ENCODE data around the gene HSD17B11.
"Not testable (repeated sequence)": the region's sequence is repeated elsewhere in the genome, so short reads cannot be mapped to it uniquely, and the experiment has no call there.

The HSD17B11 gene

DNA sequence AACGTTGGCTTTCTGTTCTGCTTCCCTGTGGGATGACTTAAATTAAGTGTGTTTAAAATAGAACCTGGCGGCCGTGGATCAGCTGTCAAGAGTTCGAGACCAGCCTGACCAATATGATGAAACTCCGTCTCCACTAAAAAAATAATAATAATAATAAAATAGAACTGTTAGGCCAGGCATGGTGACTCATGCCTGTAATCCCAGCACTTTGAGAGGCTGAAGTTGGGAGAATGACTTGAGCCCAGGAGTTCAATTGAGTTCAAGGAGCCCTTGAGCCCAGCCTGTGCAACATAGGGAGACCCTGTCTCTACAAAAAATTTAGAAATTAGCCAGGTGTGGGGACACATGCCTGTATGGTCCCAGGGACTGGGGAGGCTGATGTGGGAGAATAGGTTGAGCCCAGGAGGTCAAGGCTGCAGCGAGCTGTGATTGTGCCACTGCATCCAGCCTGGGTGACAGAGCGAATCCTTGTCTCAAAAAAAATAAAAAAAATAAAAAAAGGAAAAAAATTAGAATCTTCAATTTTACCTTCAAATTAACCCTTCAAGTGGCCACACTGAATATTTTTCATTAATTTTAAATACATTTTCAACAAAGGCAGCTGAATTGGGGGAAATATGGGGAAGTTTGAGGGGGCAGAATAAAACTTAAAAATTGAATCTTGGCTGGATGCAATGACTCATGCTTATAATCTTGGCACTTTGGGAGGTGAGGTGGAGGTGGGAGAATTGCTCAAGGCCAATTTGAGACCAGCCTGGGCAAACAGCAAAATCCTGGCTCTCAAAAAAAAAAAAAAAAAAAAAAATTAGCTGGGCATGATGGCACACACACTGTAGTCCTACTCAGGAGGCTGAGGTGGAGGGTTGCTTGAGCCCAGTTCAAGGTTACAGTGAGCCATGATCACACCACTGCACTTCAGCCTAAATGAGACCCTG lies 36.6 kb downstream of the HSD17B11 start:
- peak; percentile 27 for DNase-seq

DNA sequence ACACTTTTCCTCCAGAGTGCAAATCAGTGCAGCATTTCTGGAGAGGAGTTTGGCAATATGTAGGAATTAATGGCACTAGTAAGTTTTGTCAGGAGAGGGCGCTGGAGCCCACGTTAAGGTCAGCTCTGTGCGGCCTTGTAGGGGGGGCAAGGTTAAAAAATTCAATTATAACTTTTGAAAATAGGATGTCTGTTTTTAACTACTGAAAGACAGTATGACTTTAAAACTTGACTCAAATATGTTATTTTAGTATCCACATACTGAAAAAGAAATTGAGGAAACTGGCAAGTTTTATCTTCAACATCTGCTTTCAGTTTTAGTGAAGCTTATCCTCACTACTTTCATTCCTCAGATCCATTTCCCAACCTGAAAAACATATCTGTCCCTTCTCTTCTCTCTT lies 37.4 kb downstream of the HSD17B11 start:
- peak; percentile 46 for DNase-seq

DNA sequence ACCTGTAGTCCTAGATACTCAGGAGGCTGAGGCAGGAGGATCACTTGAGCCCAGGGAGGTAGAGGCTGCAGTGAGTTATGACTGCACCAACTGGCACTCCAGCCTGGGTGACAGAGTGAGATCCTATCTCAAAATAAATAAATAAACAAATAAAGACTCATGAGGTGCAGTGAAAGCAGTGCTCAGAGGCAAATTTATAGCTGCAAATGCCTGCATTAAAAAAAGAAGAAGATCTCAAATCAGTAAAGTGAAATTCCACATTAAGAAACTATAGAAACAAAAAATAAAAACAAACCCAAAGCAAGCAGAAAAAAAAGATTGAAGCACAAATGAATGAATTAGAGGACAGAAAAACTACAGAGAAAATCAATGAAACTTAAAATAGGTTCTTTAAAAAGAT lies 45.8 kb downstream of the HSD17B11 start:
- no peak for DNase-seq

DNA sequence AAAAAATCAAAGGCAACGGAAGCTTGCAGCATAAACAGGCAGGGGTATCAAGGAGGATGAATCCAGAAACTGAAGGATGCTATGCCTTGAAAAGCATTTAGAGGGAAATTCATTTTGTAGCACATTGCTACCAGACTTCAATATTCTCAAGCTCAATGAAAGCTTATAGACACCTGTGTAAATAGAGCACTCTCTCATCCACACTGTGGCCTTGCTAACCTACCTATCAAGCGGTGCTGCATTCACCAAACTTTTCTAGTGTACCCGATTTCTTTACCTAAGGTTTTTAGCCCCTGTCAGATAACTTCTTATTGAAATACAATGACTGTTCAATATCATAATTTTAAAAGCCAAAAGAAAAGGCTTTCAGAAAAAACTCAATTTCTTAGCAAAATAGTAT lies 48.1 kb downstream of the HSD17B11 start:
- DNase-seq: no peak

DNA sequence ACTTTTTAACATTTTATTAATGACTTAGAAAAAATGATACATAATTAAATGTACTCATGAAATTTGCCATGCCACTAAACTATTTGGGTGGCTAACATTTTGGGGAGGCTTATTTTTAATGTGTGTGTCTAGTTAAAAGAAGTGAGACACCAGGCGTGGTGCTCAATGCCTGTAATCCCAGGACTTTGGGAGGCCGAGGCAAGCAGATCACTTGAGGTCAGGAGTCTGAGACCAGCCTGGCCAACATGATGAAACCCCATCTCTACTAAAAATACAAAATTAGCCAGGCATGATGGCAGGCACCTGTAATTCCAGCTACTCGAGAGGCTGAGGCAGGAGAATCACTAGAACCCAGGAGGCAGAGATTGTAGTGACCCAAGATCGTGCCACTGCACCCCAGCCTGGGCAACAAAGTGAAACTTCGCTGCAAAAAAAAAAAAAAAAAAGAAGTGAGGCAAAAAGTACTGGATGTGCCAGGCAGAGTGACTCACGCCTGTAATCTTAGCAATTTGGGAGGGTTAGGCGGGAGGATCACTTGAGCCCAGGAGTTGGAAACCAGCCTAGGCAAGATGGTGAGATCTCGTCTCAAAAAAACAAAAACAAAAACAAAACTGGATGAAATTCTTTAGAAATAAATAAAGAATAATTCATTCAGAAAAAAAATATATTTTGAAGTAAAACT lies 48.9 kb downstream of the HSD17B11 start:
- not testable (repeated sequence) for DNase-seq

DNA sequence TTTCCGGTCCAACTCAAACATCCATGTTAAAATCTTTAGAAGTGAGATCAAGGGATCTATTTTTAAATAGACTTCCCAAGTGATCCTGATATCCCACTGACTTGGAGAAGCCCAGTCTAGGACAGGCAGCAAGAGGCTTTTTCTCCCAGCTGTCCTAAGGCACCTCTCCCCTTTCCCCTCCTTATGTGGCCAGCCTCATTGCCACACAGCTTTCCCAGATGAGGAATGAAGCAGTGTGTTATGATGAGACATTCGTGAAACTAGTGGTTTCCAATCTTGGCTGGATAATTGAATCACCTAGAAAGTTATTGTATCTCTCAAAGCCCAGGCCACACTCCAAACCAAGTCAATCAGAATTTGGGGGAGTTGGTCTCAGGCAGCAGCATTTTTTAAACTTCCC lies 51.5 kb downstream of the HSD17B11 start:
- DNase-seq: no peak

DNA sequence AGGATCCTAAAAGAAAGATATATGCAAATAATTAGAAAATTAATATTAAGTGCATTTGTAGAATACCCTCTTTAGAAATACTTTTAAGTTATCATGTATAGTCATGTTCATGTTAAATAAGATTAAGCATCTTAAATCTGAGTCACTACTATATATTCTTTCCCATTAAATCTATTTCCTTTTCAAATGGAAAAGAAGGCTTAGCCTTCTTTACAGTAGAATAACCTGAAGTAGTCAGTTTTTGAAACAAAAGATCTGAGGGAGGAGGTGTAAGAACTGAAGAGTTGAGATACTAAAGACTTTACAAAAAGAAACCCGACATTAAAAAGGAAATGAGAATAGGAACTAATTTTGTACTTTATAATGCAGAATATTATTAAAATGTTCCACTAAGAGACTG lies 53.6 kb downstream of the HSD17B11 start:
- DNase-seq: no peak

DNA sequence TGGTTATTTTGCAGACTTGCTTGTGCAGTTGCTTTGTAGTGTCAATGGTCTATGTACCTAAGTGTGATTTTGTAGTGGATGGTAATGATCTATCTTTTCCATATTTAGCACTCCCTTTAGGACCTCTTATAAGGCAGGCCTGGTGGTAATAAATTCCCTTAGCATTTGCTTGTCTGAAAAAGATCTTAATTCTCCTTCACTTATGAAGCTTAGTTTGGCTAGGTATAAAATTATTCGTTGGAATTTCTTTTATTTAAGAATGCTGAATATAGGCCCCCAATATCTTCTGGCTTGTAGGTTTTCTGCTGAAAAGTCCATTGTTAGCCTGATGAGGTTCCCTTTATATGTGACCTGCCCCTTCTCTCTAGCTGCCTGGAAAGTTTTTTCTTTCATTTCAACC lies 57.7 kb downstream of the HSD17B11 start:
- no peak for DNase-seq

DNA sequence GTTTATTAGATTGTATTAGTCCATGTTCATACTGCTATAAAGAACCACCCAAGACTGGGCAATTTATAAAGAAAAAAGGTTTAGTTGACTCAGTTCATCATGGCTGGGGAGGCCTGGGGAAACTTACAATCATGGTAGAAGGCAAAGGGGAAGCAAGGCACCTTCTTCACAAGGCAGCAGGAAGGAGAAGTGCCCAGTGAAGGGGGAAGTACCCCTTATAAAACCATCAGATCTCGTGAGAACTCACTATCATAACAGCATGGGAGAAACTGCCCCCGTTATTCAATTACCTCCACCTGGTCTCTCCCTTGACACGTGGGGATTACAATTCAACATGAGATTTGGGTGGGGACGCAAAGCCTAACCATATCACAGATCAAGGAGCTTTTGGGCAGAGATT lies 60.2 kb downstream of the HSD17B11 start:
- no peak for DNase-seq

DNA sequence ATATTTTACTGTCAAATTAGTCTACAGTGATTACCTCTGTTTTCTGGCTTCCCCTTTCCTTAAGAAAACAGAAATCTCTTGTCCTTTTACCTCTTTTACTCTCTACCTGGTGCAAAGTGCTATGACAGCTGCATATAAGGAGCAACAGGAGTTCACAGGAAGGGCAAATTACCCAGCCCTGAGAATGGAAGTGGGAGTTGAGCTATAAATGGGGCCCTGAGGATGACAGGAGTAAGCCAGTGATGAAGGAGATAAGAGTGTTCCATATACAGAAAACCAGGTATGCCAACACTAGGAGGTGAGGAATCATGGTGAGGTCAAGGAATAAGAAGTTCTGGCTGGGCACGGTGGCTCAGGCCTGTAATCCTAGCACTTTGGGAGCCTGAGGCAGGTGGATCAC lies 63.9 kb downstream of the HSD17B11 start:
- no peak for DNase-seq

DNA sequence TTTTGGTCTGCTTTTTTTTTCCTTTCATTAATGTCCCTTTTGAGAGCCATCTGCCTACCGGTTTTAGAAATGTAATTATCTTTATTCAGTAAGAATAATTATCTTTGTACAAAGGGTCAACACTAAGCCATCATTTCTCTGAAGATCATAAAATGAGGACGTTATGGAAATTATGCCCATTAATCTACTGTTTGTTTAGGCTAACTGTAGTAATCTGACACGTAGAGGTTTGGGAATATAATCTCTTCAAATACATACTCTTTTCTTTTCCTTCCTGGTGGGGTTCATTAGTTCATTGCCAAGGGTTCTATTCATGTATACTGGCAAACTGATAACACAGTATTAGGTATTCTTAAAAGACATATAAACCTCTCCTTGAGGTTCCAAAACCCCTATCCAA lies 64.5 kb downstream of the HSD17B11 start:
- no peak for DNase-seq

DNA sequence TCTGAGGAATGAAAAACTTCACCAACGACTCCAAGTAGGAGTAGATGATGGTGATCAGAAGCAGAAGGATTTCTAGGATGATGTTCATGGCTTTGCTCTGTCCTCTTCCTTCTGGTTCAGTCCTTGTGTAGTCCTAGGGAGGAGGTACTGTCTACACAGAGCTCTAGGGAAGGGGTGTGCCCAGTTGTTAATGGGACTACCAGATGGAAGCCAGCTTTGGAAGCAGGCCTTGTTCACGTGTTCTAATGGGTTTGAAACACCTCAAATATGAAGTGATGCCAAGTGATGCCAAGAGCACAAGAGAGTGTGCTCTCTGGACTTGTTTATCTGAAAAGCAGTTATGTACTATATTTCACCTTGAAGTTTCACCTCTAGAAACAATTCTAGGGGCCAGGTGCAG lies 68.2 kb downstream of the HSD17B11 start, which contains the start of gene HSD17B13:
Gene HSD17B13 (minus strand): TSS at position 129 of the 400 bp plus-strand sequence. CDS start 41 bp downstream, at position 88.
- DNase-seq: no peak

DNA sequence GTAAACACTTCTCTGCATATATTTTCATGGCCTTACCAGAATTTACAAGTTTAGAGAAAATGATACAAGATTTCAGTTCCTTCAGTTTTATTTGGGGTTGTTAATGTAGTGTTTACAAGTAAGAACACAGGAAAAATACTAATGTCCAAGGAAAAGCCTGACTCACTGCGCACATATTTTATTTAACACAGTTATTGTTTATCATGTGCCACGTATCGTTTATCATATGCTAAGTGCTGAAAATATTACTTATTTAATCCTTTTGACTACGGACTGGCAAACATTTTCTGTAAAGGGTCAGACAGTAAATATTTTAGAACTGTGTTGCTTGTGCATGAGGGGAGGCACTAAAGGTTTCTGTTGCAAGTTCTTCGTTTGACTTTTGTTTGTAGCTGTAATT lies 69.1 kb downstream of the HSD17B11 start:
- no peak for DNase-seq

DNA sequence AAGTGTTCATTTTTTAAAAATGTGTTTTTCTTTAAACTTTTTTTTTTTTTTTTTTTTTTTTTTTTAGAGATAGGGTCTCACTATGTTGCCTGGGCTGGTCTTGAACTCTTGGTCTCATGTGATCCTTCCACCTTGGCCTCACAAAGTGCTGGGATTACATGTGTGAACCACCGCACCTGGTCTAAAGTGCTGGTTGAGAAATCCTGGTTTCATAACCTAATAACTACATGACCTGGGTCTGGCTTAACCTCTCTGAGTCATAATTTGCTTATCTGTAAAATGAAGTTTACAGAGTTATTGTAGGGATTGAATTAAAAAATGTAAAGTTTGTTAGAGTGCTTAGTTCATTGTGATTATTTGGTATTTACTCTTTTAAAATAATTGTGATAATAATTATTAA lies 73.5 kb downstream of the HSD17B11 start:
- DNase-seq: no peak

DNA sequence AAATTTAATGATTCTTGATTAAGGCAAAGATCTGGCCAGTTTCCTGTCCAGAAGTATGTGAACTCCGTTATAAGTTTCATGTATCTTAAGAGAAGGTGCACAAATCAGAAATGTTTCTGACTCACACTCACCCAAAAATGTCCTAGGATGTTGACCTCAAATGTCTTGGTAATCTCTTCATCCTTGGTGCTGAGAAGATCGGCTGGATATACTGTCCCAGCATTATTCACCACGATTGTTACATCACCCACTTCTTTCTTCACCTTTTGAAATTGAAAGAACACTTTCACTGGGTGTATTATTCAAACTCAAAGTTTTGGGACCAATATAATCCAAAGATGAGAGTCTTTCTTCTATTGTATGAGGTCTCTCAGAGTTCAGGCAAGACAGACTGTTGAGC lies 74.0 kb downstream of the HSD17B11 start:
- no peak for DNase-seq

DNA sequence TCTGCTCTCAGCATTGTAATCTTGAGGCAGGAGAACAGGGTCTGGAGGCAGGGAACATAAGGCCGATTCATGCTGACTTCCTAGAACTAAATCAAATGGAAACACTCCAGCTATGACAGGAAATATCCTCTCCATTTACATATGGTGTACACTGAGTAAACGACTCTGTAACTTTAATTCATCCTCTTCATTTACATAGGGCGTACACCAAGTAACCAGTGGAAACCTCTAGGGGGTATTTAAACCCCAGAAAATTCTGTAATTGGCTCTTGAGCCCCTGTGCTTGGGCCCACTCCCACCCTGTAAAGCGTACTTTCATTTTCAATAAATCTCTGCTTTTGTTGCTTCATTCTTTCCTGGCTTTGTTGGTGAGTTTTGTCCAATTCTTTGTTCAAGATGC lies 76.0 kb downstream of the HSD17B11 start:
- DNase-seq: not testable (repeated sequence)

DNA sequence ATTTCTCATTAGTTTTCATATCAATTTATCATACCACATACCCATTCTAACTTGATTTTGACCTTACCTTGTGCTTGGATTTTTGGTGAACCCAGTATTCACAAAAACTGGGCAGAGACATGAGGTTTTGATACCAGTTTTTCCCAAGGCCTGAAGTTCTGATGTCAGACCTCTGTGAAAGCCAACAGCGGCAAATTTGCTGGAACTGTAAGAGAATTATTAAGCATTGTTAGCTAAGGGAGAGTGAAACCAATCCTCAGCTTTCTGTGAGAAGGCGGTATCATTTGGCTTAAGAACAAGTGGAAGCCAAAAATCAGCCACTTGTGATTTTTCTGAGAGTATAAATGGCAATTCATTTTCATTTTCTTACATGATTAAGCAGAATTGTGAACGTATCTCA lies 77.2 kb downstream of the HSD17B11 start:
- no peak for DNase-seq

DNA sequence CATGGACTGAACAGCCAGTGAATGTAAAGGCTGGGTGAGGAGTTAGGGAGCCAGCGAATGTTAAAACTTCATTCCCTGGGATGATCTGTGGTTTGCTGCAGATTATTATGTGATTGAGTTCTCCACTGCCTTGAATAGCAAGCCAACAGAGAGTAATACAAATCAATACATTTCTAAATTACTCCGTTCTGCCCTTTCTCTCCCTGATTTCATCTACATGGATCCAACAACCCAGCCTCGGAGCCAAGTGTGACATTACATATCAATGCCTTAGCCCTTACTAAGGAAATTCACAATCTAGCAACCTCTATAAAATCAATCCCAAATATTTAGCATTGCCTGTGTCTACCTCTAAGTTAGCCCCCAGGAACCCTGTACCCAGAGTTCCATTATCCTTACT lies 79.3 kb downstream of the HSD17B11 start:
- no peak for DNase-seq

DNA sequence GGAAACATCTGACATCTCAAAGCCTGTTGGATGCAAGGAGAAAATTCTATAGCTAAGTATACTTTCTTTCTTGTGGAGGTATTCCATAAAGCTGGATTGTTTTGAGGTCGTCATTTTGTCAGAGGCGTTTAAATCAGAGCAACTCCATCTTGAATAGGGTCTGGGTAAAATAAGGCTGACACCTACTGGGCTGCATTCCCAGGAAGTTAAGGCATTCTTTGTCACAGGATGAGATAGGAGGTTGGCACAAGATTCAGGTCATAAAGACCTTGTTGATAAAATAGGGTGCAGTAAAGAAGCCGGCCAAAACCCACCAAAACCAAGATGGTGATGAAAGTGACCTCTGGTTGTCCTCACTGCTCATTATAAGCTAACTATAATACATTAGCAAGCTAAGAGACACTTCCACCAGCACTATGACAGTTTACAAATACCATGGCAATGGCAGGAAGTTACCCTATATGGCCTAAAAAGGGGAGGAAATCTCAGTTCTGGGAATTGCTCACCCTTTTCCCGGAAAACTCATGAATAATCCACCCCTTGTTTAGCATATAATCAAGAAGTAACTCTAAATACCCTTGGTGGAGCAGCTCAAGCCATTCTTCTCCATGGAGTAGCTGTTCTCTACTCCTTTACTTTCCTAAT lies 80.2 kb downstream of the HSD17B11 start:
- peak; percentile 7 for DNase-seq

DNA sequence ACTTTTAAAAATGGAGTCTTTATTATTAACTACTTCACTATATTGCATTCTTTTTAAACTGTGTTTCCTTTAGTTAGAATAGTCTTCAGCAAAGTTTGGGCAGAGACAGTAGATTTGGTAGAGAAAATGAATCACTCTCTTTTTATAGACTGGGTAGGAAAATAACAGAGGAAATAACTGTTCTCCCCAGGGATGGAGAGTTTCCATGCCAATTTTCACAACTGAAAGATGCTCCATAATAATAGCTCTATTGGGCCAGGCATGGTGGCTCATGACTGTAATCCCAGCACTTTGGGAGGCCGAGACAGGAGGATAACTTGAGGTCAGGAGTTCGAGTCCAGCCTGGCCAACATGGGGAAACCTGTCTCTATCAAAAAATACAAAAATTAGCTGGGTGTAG lies 81.4 kb downstream of the HSD17B11 start:
- peak; percentile 71 for DNase-seq

DNA sequence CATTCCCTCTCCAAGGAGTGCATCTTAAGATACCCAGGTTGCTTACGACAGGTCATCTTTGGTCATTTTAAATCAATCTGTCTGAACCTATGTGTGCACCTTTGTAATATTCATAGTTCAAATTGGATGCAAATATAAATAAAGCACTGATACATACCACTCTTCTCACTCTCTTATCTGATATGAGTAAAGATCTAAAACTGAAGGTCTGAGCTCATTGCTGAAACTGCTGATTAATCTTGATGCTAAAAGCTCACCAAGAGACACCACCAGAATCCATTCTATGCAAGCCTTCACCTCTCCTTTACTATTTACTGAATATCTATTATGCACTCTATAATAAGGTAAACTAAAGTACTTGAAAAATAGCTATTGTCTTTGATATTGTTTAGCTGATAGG lies 84.9 kb downstream of the HSD17B11 start:
- DNase-seq: no peak

DNA sequence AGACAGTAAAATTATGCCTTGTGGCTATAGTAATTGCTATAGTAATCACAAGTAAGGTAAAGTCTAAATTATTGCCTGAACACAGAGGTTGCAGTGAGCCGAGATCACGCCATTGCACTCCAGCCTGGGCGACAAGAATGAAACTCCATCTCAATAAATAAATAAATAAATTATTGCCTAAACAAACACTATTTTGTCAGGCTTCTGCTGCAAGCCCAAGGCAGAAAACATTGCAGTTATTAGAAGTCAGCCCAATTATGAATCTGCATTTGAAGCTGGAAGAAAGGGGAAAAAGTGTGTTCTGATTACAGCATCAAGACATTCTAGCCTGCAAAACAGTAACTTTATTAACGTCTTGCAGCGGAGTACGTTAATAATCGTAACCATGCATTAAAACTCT lies 85.4 kb downstream of the HSD17B11 start:
- DNase-seq: no peak

DNA sequence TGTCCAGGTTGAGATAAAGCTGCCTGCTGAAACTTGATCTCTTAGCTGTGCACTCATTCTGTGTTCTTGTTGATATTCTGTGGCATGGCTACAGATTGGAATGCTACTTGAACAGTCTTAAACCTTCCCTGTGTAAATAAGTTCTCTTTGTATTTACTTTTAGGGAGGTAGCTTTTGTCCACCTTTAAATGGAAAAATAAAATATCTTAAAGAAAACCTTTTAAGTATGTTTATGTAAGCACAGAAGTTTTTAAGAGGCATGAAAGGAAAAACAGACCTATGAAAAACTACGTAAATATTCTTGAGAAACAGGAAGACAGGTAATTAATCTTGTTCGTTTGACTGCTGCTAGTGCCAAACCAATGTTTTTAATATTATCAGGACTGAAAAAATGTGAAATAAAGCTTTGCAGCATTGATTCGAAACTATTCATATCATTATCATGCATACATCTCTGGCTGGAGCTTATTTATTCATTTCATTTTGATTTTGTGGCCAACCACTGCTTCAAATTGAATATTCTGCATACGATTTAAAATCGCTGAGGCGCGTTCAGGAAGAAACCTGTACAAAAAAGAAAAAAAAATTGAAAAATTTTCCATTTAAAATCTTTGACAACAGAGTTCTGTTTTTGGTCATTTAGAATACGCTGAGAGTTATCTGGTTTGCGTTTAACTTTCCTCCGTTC lies 86.1 kb downstream of the HSD17B11 start:
- DNase-seq: no peak

All from fibroblast of skin of right quadriceps (primary cell).